ENCODE measurements around the gene COL17A1.

The COL17A1 gene

DNA sequence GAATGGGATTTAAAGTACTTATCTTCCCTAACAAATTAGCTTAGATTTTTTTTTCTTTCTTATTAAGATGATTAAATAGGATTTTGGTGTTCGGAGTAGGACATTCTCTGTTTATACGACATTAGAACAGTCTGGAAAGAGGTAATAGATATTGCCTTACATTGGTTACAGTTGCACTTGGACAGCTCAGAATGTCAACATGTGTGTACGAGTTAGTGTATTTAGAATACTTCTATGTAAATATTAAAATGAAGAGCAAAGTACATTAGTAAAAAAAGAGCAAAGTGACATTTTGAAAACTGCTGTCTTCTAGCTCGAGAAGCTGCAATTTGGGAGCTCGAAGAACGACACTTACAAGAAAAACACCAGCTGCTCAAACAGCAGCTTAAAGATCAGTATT is 67.2 kb downstream of the COL17A1 start:
- H3K27ac ChIP-seq (ENCODE audit: insufficient read depth in 1 of 2, low read depth in 1 of 2, low read length in 2 of 2, poor library complexity in 1 of 2, severe bottlenecking in 2 of 2) = no peak overlapping the region
- H3K36me3 ChIP-seq (ENCODE audit: control insufficient read depth in 4 of 4, insufficient read depth in 4 of 4, low read length in 3 of 4) = peaks cover 33 to 61% (median 47%) of the 10 kb centered on the region in 4 experiments
- H3K9me3 ChIP-seq (ENCODE audit: control extremely low read depth in 1 of 5, control insufficient read depth in 4 of 5, insufficient read depth in 2 of 5, low read depth in 1 of 5, low read length in 4 of 5) = no peaks in the 10 kb centered on the region
- H3K4me3 ChIP-seq (ENCODE audit: control insufficient read depth in 1 of 7, extremely low read depth in 1 of 7, insufficient read depth in 4 of 7, low read depth in 2 of 7, low read length in 6 of 7) = no peak overlapping the region
- no peaks in the 10 kb centered on the region for H3K4me1 ChIP-seq (ENCODE audit: control extremely low read depth in 1 of 4, control insufficient read depth in 4 of 4, insufficient read depth in 4 of 4, low read length in 3 of 4)
- DNase-seq = no peak
- ChIA-PET POLR2A (no interaction called here), CTCF (interaction anchor here (0.9 to 1.7 kb wide), 6 partner anchors 8 to 130 kb away, joined by 3 to 6 read pairs (median 3); no protein-coding TSS in a partner anchor)
- H3K27me3 ChIP-seq (replicated peaks in 2 of 5; ENCODE audit: control insufficient read depth in 4 of 5, insufficient read depth in 5 of 5, low read length in 4 of 5) = no peaks in the 10 kb centered on the region
- 95% methylated on average over 3 of the region's 6 CpGs for WGBS (ENCODE audit: insufficient coverage)

DNA sequence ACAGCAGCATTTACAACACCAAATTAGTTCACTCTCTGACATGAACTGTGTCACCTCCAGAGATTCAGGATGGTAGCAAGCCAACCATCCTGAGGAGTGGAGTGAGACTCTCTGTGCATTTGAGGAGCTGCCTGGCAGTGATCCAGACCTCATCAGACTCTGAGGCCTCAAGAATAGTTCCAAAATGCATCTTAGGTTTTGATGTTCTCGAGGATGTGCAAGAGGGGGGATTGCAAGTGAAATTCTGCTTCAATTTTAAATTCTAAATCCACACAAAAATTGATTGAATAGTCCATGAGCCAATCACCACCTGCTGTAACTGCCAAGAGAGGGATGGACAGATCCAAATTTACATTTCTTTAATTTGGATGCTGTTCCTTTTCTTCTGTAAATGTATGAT is 69.0 kb downstream of the COL17A1 start:
- Histone ChIP-seq H3K4me3 (ENCODE audit: control insufficient read depth in 1 of 7, extremely low read depth in 1 of 7, insufficient read depth in 4 of 7, low read depth in 2 of 7, low read length in 6 of 7) (no peak overlapping the region), H3K27me3 (replicated peaks in 2 of 5; ENCODE audit: control insufficient read depth in 4 of 5, insufficient read depth in 5 of 5, low read length in 4 of 5) (no peaks in the 10 kb centered on the region), H3K9me3 (ENCODE audit: control extremely low read depth in 1 of 5, control insufficient read depth in 4 of 5, insufficient read depth in 2 of 5, low read depth in 1 of 5, low read length in 4 of 5) (no peaks in the 10 kb centered on the region), H3K27ac (ENCODE audit: insufficient read depth in 1 of 2, low read depth in 1 of 2, low read length in 2 of 2, poor library complexity in 1 of 2, severe bottlenecking in 2 of 2) (no peak overlapping the region), H3K4me1 (ENCODE audit: control extremely low read depth in 1 of 4, control insufficient read depth in 4 of 4, insufficient read depth in 4 of 4, low read length in 3 of 4) (no peaks in the 10 kb centered on the region), H3K36me3 (ENCODE audit: control insufficient read depth in 4 of 4, insufficient read depth in 4 of 4, low read length in 3 of 4) (peaks cover 22 to 52% (median 42%) of the 10 kb centered on the region in 4 experiments)
- no peak for DNase-seq
- WGBS (ENCODE audit: insufficient coverage) = no CpG with 5 or more reads among the region's 1 CpG
- ChIA-PET CTCF (no interaction called here), POLR2A (interaction anchor here (0.6 to 0.7 kb wide), 2 partner anchors 27 to 523 kb away, joined by 4 to 5 read pairs; no protein-coding TSS in a partner anchor)

DNA sequence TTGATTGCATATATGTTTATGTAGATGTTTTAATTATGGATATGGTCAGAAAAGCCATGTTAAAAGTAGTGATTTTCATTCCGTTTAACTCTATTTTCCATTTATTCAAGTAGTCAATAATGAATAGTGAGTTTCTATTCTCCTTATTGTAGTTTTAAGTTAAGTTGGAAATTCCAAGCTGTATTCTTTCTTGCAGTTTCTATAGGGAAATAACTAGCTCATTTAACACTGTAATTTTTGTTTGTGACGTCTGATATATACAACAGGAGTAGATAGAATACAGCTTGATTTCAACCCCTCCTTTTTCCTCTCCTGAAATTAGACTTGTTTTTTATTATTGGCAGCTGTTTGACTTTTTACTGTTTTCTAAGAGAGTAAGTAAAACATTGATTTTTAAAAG is 71.5 kb downstream of the COL17A1 start:
- no peaks in the 10 kb centered on the region for H3K4me1 ChIP-seq (ENCODE audit: control extremely low read depth in 1 of 4, control insufficient read depth in 4 of 4, insufficient read depth in 4 of 4, low read length in 3 of 4)
- no peaks in the 10 kb centered on the region for H3K9me3 ChIP-seq (ENCODE audit: control extremely low read depth in 1 of 5, control insufficient read depth in 4 of 5, insufficient read depth in 2 of 5, low read depth in 1 of 5, low read length in 4 of 5)
- no peak overlapping the region for H3K27ac ChIP-seq (ENCODE audit: insufficient read depth in 1 of 2, low read depth in 1 of 2, low read length in 2 of 2, poor library complexity in 1 of 2, severe bottlenecking in 2 of 2)
- DNase-seq = no peak
- CTCF ChIA-PET = interaction anchor here (0.7 to 1.6 kb wide), 3 partner anchors 11 to 107 kb away, joined by 3 read pairs; no protein-coding TSS in a partner anchor
- POLR2A ChIA-PET = no interaction called here
- H3K36me3 ChIP-seq (ENCODE audit: control insufficient read depth in 4 of 4, insufficient read depth in 4 of 4, low read length in 3 of 4) = peaks cover 19 to 45% (median 26%) of the 10 kb centered on the region in 4 experiments
- H3K27me3 ChIP-seq (replicated peaks in 2 of 5; ENCODE audit: control insufficient read depth in 4 of 5, insufficient read depth in 5 of 5, low read length in 4 of 5) = no peaks in the 10 kb centered on the region
- no CpG with 5 or more reads among the region's 2 CpGs for WGBS (ENCODE audit: insufficient coverage)
- H3K4me3 ChIP-seq (ENCODE audit: control insufficient read depth in 1 of 7, extremely low read depth in 1 of 7, insufficient read depth in 4 of 7, low read depth in 2 of 7, low read length in 6 of 7) = no peak overlapping the region

DNA sequence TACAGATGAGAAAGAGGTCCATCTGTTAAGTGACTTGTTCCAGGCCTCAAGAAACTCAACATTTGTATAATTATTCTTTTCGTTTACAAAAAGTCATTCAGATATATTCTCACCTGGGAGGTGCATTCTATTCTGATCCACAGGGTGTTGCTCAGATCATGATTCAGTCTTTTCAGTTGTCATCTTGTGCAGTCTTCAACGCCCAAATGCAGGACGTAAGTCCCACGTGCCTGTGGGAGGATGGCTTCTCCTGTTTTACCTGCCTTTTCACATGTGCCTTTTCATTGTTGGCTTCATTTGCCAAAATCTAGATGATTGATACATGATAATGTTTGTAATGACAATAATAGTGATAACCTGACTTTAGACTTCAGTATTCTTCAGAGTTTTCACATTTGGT is 72.2 kb downstream of the COL17A1 start:
- CTCF ChIA-PET = interaction anchor here (1.0 kb wide), 1 partner anchor 8 kb away, joined by 4 read pairs; no protein-coding TSS in a partner anchor
- Histone ChIP-seq H3K27ac (ENCODE audit: insufficient read depth in 1 of 2, low read depth in 1 of 2, low read length in 2 of 2, poor library complexity in 1 of 2, severe bottlenecking in 2 of 2) (no peak overlapping the region), H3K4me1 (ENCODE audit: control extremely low read depth in 1 of 4, control insufficient read depth in 4 of 4, insufficient read depth in 4 of 4, low read length in 3 of 4) (no peaks in the 10 kb centered on the region), H3K27me3 (replicated peaks in 2 of 5; ENCODE audit: control insufficient read depth in 4 of 5, insufficient read depth in 5 of 5, low read length in 4 of 5) (no peaks in the 10 kb centered on the region), H3K4me3 (ENCODE audit: control insufficient read depth in 1 of 7, extremely low read depth in 1 of 7, insufficient read depth in 4 of 7, low read depth in 2 of 7, low read length in 6 of 7) (no peak overlapping the region), H3K9me3 (ENCODE audit: control extremely low read depth in 1 of 5, control insufficient read depth in 4 of 5, insufficient read depth in 2 of 5, low read depth in 1 of 5, low read length in 4 of 5) (no peaks in the 10 kb centered on the region), H3K36me3 (ENCODE audit: control insufficient read depth in 4 of 4, insufficient read depth in 4 of 4, low read length in 3 of 4) (peaks cover 17 to 39% (median 25%) of the 10 kb centered on the region in 4 experiments)
- WGBS (ENCODE audit: insufficient coverage) = 100% methylated on average over 4 of the region's 4 CpGs
- DNase-seq = no peak
- POLR2A ChIA-PET = no interaction called here

DNA sequence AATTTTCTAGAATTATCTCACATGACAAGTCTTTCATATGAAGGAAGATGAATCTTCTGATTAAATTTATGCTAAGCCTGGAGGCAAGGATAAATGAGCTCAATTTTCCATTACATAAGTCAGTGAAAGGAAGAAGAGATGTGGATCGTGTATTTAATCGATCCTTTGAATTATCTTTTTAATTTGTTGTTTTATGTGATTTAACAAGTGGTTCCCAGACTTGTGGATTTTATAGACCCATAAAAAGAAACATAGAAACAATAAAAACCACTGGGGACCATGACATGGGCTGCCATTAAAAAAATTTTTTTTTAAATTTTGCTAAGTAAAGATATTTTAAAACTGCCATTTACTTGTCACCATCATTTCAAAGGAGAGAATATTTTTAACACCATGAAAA is 73.8 kb downstream of the COL17A1 start:
- CTCF ChIA-PET = interaction anchor here (0.7 to 1.8 kb wide), 5 partner anchors 12 to 125 kb away, joined by 3 to 8 read pairs (median 3); no protein-coding TSS in a partner anchor
- H3K27ac ChIP-seq (ENCODE audit: insufficient read depth in 1 of 2, low read depth in 1 of 2, low read length in 2 of 2, poor library complexity in 1 of 2, severe bottlenecking in 2 of 2) = no peak overlapping the region
- no peaks in the 10 kb centered on the region for H3K27me3 ChIP-seq (replicated peaks in 2 of 5; ENCODE audit: control insufficient read depth in 4 of 5, insufficient read depth in 5 of 5, low read length in 4 of 5)
- H3K4me3 ChIP-seq (ENCODE audit: control insufficient read depth in 1 of 7, extremely low read depth in 1 of 7, insufficient read depth in 4 of 7, low read depth in 2 of 7, low read length in 6 of 7) = no peak overlapping the region
- peaks cover 16 to 38% (median 29%) of the 10 kb centered on the region in 4 experiments for H3K36me3 ChIP-seq (ENCODE audit: control insufficient read depth in 4 of 4, insufficient read depth in 4 of 4, low read length in 3 of 4)
- H3K9me3 ChIP-seq (ENCODE audit: control extremely low read depth in 1 of 5, control insufficient read depth in 4 of 5, insufficient read depth in 2 of 5, low read depth in 1 of 5, low read length in 4 of 5) = no peaks in the 10 kb centered on the region
- POLR2A ChIA-PET = interaction anchor here (0.5 kb wide), 1 partner anchor 11 kb away, joined by 3 read pairs; no protein-coding TSS in a partner anchor
- no CpG with 5 or more reads among the region's 2 CpGs for WGBS (ENCODE audit: insufficient coverage)
- H3K4me1 ChIP-seq (ENCODE audit: control extremely low read depth in 1 of 4, control insufficient read depth in 4 of 4, insufficient read depth in 4 of 4, low read length in 3 of 4) = no peaks in the 10 kb centered on the region
- DNase-seq = no peak

DNA sequence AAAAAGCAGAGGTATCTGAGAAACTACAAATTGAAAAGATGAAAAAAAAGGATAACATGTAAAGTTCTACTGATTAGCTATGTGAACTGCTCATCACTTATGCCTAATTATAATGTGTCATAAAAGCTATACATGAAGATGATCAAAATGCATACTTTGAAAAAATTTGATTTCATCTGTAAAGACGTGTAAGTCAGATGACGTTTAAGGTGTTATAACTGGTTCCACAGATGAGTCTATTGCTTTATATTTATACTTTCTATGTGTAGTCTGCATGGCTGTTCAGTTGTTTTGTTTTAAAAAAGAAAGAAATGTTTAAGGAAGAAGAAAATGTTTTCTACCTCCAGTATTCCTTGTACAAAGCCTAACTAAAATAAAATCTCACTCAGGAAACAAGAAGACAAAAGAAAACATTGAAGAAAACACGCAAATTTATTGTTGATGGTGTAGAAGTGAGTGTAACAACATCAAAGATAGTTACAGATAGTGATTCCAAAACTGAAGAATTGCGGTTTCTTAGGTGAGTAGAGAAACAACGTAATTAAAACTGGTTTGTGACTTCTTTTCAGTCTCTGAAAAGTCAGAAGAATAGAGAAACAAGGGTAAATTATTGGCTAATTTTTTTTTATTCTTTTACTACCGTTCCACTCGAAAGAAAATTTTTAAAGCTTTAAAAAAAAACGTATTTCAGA is 80.4 kb downstream of the COL17A1 start:
- POLR2A ChIA-PET = interaction anchor here (0.6 kb wide), 1 partner anchor 109 kb away, joined by 3 read pairs; no protein-coding TSS in a partner anchor
- WGBS (ENCODE audit: insufficient coverage) = 97% methylated on average over 3 of the region's 8 CpGs
- H3K27ac ChIP-seq (ENCODE audit: insufficient read depth in 1 of 2, low read depth in 1 of 2, low read length in 2 of 2, poor library complexity in 1 of 2, severe bottlenecking in 2 of 2) = no peak overlapping the region

DNA sequence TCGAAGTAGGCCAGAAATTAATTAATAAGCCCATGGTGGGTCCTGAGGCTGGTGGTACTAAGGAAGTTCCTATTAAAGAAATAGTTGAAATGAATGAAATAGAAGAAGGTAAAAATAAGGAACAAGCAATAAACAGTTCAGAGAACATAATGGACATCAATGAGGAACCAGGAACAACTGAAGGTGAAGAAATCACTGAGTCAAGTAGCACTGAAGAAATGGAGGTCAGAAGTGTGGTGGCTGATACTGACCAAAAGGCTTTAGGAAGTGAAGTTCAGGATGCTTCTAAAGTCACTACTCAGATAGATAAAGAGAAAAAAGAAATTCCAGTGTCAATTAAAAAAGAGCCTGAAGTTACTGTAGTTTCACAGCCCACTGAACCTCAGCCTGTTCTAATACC is 82.8 kb downstream of the COL17A1 start:
- Histone ChIP-seq H3K9me3 (ENCODE audit: control extremely low read depth in 1 of 5, control insufficient read depth in 4 of 5, insufficient read depth in 2 of 5, low read depth in 1 of 5, low read length in 4 of 5) (no peaks in the 10 kb centered on the region), H3K4me3 (ENCODE audit: control insufficient read depth in 1 of 7, extremely low read depth in 1 of 7, insufficient read depth in 4 of 7, low read depth in 2 of 7, low read length in 6 of 7) (no peak overlapping the region), H3K27me3 (replicated peaks in 2 of 5; ENCODE audit: control insufficient read depth in 4 of 5, insufficient read depth in 5 of 5, low read length in 4 of 5) (no peaks in the 10 kb centered on the region), H3K27ac (ENCODE audit: insufficient read depth in 1 of 2, low read depth in 1 of 2, low read length in 2 of 2, poor library complexity in 1 of 2, severe bottlenecking in 2 of 2) (no peak overlapping the region), H3K36me3 (ENCODE audit: control insufficient read depth in 4 of 4, insufficient read depth in 4 of 4, low read length in 3 of 4) (peaks cover 28 to 75% (median 54%) of the 10 kb centered on the region in 4 experiments), H3K4me1 (ENCODE audit: control extremely low read depth in 1 of 4, control insufficient read depth in 4 of 4, insufficient read depth in 4 of 4, low read length in 3 of 4) (no peaks in the 10 kb centered on the region)
- WGBS (ENCODE audit: insufficient coverage) = 100% methylated on average over 1 of the region's 1 CpG
- POLR2A ChIA-PET = no interaction called here
- CTCF ChIA-PET = interaction anchor here (2.0 kb wide), 1 partner anchor 19 kb away, joined by 4 read pairs; no protein-coding TSS in a partner anchor
- no peak for DNase-seq

More for the DNA sequence above, 80.4 kb downstream of the COL17A1 start:
- no peaks in the 10 kb centered on the region for H3K9me3 ChIP-seq (ENCODE audit: control extremely low read depth in 1 of 5, control insufficient read depth in 4 of 5, insufficient read depth in 2 of 5, low read depth in 1 of 5, low read length in 4 of 5)
- H3K27me3 ChIP-seq (replicated peaks in 2 of 5; ENCODE audit: control insufficient read depth in 4 of 5, insufficient read depth in 5 of 5, low read length in 4 of 5) = no peaks in the 10 kb centered on the region
- no peak for DNase-seq
- CTCF ChIA-PET = interaction anchor here (1.3 kb wide), 1 partner anchor 83 kb away, joined by 4 read pairs; no protein-coding TSS in a partner anchor
- no peak overlapping the region for H3K4me3 ChIP-seq (ENCODE audit: control insufficient read depth in 1 of 7, extremely low read depth in 1 of 7, insufficient read depth in 4 of 7, low read depth in 2 of 7, low read length in 6 of 7)
- peaks cover 26 to 67% (median 50%) of the 10 kb centered on the region in 4 experiments for H3K36me3 ChIP-seq (ENCODE audit: control insufficient read depth in 4 of 4, insufficient read depth in 4 of 4, low read length in 3 of 4)
- H3K4me1 ChIP-seq (ENCODE audit: control extremely low read depth in 1 of 4, control insufficient read depth in 4 of 4, insufficient read depth in 4 of 4, low read length in 3 of 4) = no peaks in the 10 kb centered on the region

Measured in common myeloid progenitor, CD34-positive (primary cell).